Heart left ventricle (tissue), 13 donors: ENCODE data around the gene SRC.

ENCODE experiments used
- CTCF ChIP-seq, 12 donors: fragments of 200-600 bp; sonication (generic) in 4 of 12; IDR thresholded peaks; one replicate each; pipeline versions ENCODE4 v1.5.0 to v1.8.0; 2018 to 2022; ENCODE audit warnings: antibody characterized with exemption in 12 of 12, mild to moderate bottlenecking in 5 of 12
- POLR2A ChIP-seq, 2 donors: fragments of 450-650 bp; IDR thresholded peaks; one replicate each; pipeline ENCODE4 v1.6.1; 2017; ENCODE audit warnings: antibody characterized with exemption in 2 of 2, mild to moderate bottlenecking in 2 of 2, moderate library complexity in 2 of 2
- donor health status: ischemic (EF 13 %, LVEDD 7.1; RV severe dilation, severe dysfunction).
- donor health status: DM: no; HTN: yes; CAD: no.
- donor health status: DM: no; HTN: no; CAD: no.
- donor health status: ischemic (EF 25% LVEDD 6.9; RV normal size, moderate dysfunction).
- donor health status: ischemic (EF 25% LVEDD 5.7; RV mildly dilated, moderate dysfunction).
- donor health status: ischemic (EF 35%, LVEDD 5.7; RV mildly dilated, moderate dysfunction).
- donor health status: nonischemic (EF 11% LVEDD 7.7; RV severe dilation, severe dysfunction).
- donor health status: DM: yes; HTN: yes; CAD: no.
- donor health status: PGD.
- donor health status: ischemic (EF 29% LVEDD 5.4; RV normal size, mild dysfunction).
- donor health status: nonischemic (EF 23%, LVEDD 6.1; RV moderate dilation, normal function).

- TF ChIP-seq CTCF (IDR thresholded peaks at IDR 0.05): no peak
- no peak for TF ChIP-seq POLR2A (IDR thresholded peaks at IDR 0.05)
Observed at GRCh38 chr20:37385176-37385575, 39.2 kb downstream of the SRC start.
